ENCODE measurements around the gene ZNF217. TPM values are rescaled to one million over a fixed set of nuclear protein-coding genes. Genes with fewer than 3 reads are reported as not detected.

The ZNF217 gene
- total and polyA plus RNA-seq, 2 donors (not counting 3 experiments of a cell fraction or from before 2014, with no cell fraction given) = 5.8 to 31.7 TPM

DNA sequence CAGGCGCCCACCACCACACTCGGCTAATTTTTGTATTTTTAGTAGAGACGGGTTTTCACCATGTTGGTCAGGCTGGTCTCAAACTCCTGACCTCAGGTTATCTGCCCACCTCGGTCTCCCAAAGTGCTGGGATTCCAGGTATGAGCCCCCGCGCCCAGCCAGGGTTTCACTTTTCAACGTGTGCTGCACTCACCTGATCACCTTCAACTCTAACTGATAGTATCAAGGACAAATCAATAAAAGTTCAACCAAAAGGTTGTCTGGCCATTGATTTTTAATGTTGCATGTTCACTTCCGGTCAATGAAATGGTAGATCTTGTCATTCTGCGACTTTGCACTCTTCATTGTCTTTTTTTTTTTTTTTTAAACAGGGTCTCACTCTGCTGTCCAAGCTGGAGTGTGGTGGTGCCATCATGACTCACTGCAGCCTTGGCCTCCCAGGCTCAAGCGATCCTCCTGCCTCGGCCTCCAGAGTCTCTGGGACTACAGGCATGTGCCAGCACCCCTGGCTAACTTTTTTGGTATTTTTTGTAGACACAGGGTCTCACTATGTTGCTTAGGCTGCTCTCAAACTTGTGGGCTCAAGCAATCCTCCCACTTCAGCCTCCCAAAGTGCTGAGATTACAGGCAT is 37.3 kb downstream of the ZNF217 start:
- H3K27me3 ChIP-seq (ENCODE audit: control insufficient read depth in 2 of 2, insufficient read depth in 2 of 2, low read length in 2 of 2) = no peaks in the 10 kb centered on the region
- H3K9me3 ChIP-seq (replicated peaks; ENCODE audit: control insufficient read depth, insufficient read depth, low read length) = no peaks in the 10 kb centered on the region
- dilution Hi-C loops (cut with MboI; ENCODE audit: extremely low pct_ligation_motif_present, low sequenced_read_pairs) = no loop called here
- H3K9me1 ChIP-seq (replicated peaks; ENCODE audit: control insufficient read depth, extremely low read depth, insufficient read depth, low read length) = no peaks in the 10 kb centered on the region
- no TSS peak for BruUV-seq (replicated peaks)
- no peak for TF ChIP-seq GATA2 (IDR thresholded peaks at IDR 0.05; ENCODE audit: insufficient read depth, insufficient read length, low read depth, low read length)
- TF ChIP-seq, protein P1, sequence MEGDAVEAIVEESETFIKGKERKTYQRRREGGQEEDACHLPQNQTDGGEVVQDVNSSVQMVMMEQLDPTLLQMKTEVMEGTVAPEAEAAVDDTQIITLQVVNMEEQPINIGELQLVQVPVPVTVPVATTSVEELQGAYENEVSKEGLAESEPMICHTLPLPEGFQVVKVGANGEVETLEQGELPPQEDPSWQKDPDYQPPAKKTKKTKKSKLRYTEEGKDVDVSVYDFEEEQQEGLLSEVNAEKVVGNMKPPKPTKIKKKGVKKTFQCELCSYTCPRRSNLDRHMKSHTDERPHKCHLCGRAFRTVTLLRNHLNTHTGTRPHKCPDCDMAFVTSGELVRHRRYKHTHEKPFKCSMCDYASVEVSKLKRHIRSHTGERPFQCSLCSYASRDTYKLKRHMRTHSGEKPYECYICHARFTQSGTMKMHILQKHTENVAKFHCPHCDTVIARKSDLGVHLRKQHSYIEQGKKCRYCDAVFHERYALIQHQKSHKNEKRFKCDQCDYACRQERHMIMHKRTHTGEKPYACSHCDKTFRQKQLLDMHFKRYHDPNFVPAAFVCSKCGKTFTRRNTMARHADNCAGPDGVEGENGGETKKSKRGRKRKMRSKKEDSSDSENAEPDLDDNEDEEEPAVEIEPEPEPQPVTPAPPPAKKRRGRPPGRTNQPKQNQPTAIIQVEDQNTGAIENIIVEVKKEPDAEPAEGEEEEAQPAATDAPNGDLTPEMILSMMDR (IDR thresholded peaks at IDR 0.05; ENCODE audit: extremely low read depth in 1 of 2, insufficient read depth in 1 of 2, low read depth in 1 of 2, low read length in 2 of 2) = no peak
- no peak for TF ChIP-seq MAX (IDR thresholded peaks at IDR 0.05; ENCODE audit: insufficient read depth, insufficient read length)
- no peak for TF ChIP-seq POLR2AphosphoS5 (IDR thresholded peaks at IDR 0.05; ENCODE audit: insufficient read depth, low read depth, low read length)
- H3K79me2 ChIP-seq (ENCODE audit: control insufficient read depth, insufficient read depth, low read length) = no peaks in the 10 kb centered on the region
- no peak overlapping the region for H3K9ac ChIP-seq (replicated peaks; ENCODE audit: extremely low read depth, insufficient read depth, low read length)
- no peaks in the 10 kb centered on the region for H4K20me1 ChIP-seq (replicated peaks; ENCODE audit: control insufficient read depth, extremely low read depth, insufficient read depth, low read length)
- DNase-seq (ENCODE audit: low read depth, low spot score) (no peak), FAIRE-seq (no peak)
- H3K27ac ChIP-seq (ENCODE audit: insufficient read depth, low read depth, low read length) = no peak overlapping the region
- no peaks in the 10 kb centered on the region for H3K36me3 ChIP-seq (ENCODE audit: control insufficient read depth in 2 of 2, extremely low read depth in 1 of 2, insufficient read depth in 2 of 2, low read length in 2 of 2)
- H3K4me3 ChIP-seq (replicated peaks in 1 of 3; ENCODE audit: insufficient read depth in 1 of 3, low read depth in 1 of 3, low read length in 3 of 3) = no peak overlapping the region
- no peaks in the 10 kb centered on the region for H3K4me1 ChIP-seq (ENCODE audit: control insufficient read depth, extremely low read depth, insufficient read depth, low read length)
- H3K4me2 ChIP-seq (ENCODE audit: insufficient read depth, low read length) = no peak overlapping the region
- POLR2A ChIA-PET = no interaction called here
- CTCF ChIA-PET = interaction anchor here (1.7 to 3.1 kb wide), 2 partner anchors 8 to 383 kb away, joined by 6 to 13 read pairs; no protein-coding TSS in a partner anchor
- intact Hi-C loops (cut with micrococcal nuclease) = no loop called here
- H2AFZ ChIP-seq (ENCODE audit: low read depth, low read length) = no peak overlapping the region

DNA sequence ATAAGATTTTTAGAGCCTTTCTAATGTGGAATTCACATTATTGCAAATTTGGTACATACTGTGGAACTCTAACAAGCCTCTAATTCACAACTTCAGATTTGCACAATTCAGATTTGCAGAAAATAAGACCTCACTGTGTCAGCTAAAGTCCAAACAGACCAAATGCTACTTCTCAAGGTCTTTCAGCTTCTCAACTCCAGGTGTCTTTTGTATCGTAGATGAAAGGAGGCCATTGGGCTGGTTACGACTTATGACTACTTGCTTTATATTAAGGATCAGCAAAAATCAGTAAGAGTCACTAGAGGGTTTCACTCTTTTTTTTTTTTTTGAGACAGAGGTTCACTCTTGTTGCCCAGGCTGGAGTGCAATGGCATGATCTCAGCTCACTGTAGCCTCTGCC is 37.8 kb downstream of the ZNF217 start:
- ChIA-PET CTCF (interaction anchor here (3.1 kb wide), 1 partner anchor 8 kb away, joined by 13 read pairs; no protein-coding TSS in a partner anchor), POLR2A (no interaction called here)
- Histone ChIP-seq H4K20me1 (replicated peaks; ENCODE audit: control insufficient read depth, extremely low read depth, insufficient read depth, low read length) (no peaks in the 10 kb centered on the region), H3K9ac (replicated peaks; ENCODE audit: extremely low read depth, insufficient read depth, low read length) (no peak overlapping the region), H3K4me3 (replicated peaks in 1 of 3; ENCODE audit: insufficient read depth in 1 of 3, low read depth in 1 of 3, low read length in 3 of 3) (no peak overlapping the region), H3K4me2 (ENCODE audit: insufficient read depth, low read length) (no peak overlapping the region), H3K36me3 (ENCODE audit: control insufficient read depth in 2 of 2, extremely low read depth in 1 of 2, insufficient read depth in 2 of 2, low read length in 2 of 2) (no peaks in the 10 kb centered on the region), H3K79me2 (ENCODE audit: control insufficient read depth, insufficient read depth, low read length) (no peaks in the 10 kb centered on the region), H3K9me1 (replicated peaks; ENCODE audit: control insufficient read depth, extremely low read depth, insufficient read depth, low read length) (no peaks in the 10 kb centered on the region), H2AFZ (ENCODE audit: low read depth, low read length) (no peak overlapping the region), H3K27ac (ENCODE audit: insufficient read depth, low read depth, low read length) (no peak overlapping the region), H3K4me1 (ENCODE audit: control insufficient read depth, extremely low read depth, insufficient read depth, low read length) (no peaks in the 10 kb centered on the region), H3K9me3 (replicated peaks; ENCODE audit: control insufficient read depth, insufficient read depth, low read length) (no peaks in the 10 kb centered on the region), H3K27me3 (ENCODE audit: control insufficient read depth in 2 of 2, insufficient read depth in 2 of 2, low read length in 2 of 2) (no peaks in the 10 kb centered on the region)
- dilution Hi-C loops (cut with MboI; ENCODE audit: extremely low pct_ligation_motif_present, low sequenced_read_pairs) (no loop called here), intact Hi-C loops (cut with micrococcal nuclease) (no loop called here)
- no peak for DNase-seq (ENCODE audit: low read depth, low spot score)
- no peak for TF ChIP-seq JUN (IDR thresholded peaks at IDR 0.05; ENCODE audit: borderline replicate concordance, insufficient read depth, insufficient read length, low read depth)
- TF ChIP-seq POLR2A (IDR thresholded peaks at IDR 0.05; ENCODE audit: low read depth, low read length) = no peak
- TF ChIP-seq MAX (IDR thresholded peaks at IDR 0.05; ENCODE audit: insufficient read depth, insufficient read length) = no peak
- no peak for TF ChIP-seq POLR2AphosphoS5 (IDR thresholded peaks at IDR 0.05; ENCODE audit: insufficient read depth, low read depth, low read length)
- no peak for TF ChIP-seq MYC (IDR thresholded peaks at IDR 0.05; ENCODE audit: low read depth, low read length)
- TF ChIP-seq, protein P1 (IDR thresholded peaks at IDR 0.05; ENCODE audit: extremely low read depth in 1 of 2, insufficient read depth in 1 of 2, low read depth in 1 of 2, low read length in 2 of 2) = no peak
- no peak for TF ChIP-seq EZH2 (IDR thresholded peaks at IDR 0.05; ENCODE audit: borderline replicate concordance, low read depth, low read length, severe bottlenecking)
- no peak for TF ChIP-seq GATA2 (IDR thresholded peaks at IDR 0.05; ENCODE audit: insufficient read depth, insufficient read length, low read depth, low read length)
- TF ChIP-seq FOS (IDR thresholded peaks at IDR 0.05; ENCODE audit: borderline replicate concordance, insufficient read depth, low read length) = no peak
- BruUV-seq (replicated peaks) = no TSS peak
- no peak for FAIRE-seq

Data from endothelial cell of umbilical vein (primary cell).